CD8-positive, alpha-beta memory T cell (primary cell): ENCODE measurements around the gene ZCCHC7. TPM values are rescaled to one million over a fixed set of nuclear protein-coding genes. Genes with fewer than 3 reads are reported as not detected.
A peak's percentile ranks its signal among the peaks of the same experiment; 100 is the strongest.

ENCODE experiments used
- CTCF ChIA-PET: fragments of 350-600 bp; sonication (Branson Sonifier 250); formaldehyde crosslinking; loops from one replicate; lab custom pipeline; 2021; ENCODE audit warnings: antibody characterized with exemption; lab: Charles Lee
- POLR2A ChIA-PET: fragments of 350-600 bp; sonication (Branson Sonifier 250); formaldehyde crosslinking; loops from one replicate; lab custom pipeline; 2021; ENCODE audit warnings: antibody characterized with exemption; lab: Charles Lee
- DNase-seq, 5 donors: peaks; one replicate each; pipeline versions ENCODE4 v3.0.0 to v3.0.0-alpha.2; 2020 to 2022; ENCODE audit warnings: mixed read lengths in 1 of 5
- H3K27ac ChIP-seq: one replicate; pipeline ENCODE4 v1.7.0; 2013; ENCODE audit warnings: low read depth, mild to moderate bottlenecking, low read length, moderate library complexity
- H3K27me3 ChIP-seq: 2 replicates; pipeline ENCODE4 v1.7.0; 2013; ENCODE audit warnings: low read length, mild to moderate bottlenecking; ENCODE audit not compliant: insufficient read depth, poor library complexity, severe bottlenecking
- H3K36me3 ChIP-seq: 2 replicates; pipeline ENCODE4 v1.7.0; 2013; ENCODE audit warnings: mild to moderate bottlenecking, low read length, moderate library complexity; ENCODE audit not compliant: insufficient read depth
- H3K4me1 ChIP-seq: 2 replicates; pipeline ENCODE4 v1.7.0; 2013; ENCODE audit warnings: mild to moderate bottlenecking, low read length, moderate library complexity; ENCODE audit not compliant: insufficient read depth
- H3K4me3 ChIP-seq: 2 replicates; pipeline ENCODE4 v1.7.0; 2013; ENCODE audit warnings: mild to moderate bottlenecking, low read length
- H3K9me3 ChIP-seq: 2 replicates; pipeline ENCODE4 v1.7.0; 2013; ENCODE audit warnings: mild to moderate bottlenecking, low read length
- H3K27ac Mint-ChIP-seq, 8 donors: one replicate each; pipeline ENCODE4 v1.8.0; 2020 to 2021; ENCODE audit warnings: mixed read lengths in 8 of 8, mild to moderate bottlenecking in 6 of 8, inconsistent platforms in 3 of 8, moderate library complexity in 3 of 8
- H3K27me3 Mint-ChIP-seq, 2 donors: one replicate each; pipeline ENCODE4 v1.8.0; 2020 to 2021; ENCODE audit warnings: mixed read lengths in 2 of 2, mild to moderate bottlenecking in 1 of 2, moderate library complexity in 1 of 2
- H3K36me3 Mint-ChIP-seq, 3 donors: one replicate each; pipeline ENCODE4 v1.8.0; 2020 to 2021; ENCODE audit warnings: mixed read lengths in 3 of 3, inconsistent platforms in 1 of 3, mild to moderate bottlenecking in 1 of 3
- H3K4me1 Mint-ChIP-seq, 3 donors: one replicate each; pipeline ENCODE4 v1.8.0; 2020 to 2021; ENCODE audit warnings: mixed read lengths in 3 of 3, inconsistent platforms in 1 of 3, mild to moderate bottlenecking in 1 of 3
- H3K4me3 Mint-ChIP-seq, 7 donors: one replicate each; pipeline ENCODE4 v1.8.0; 2020 to 2021; ENCODE audit warnings: mixed read lengths in 7 of 7, mild to moderate bottlenecking in 6 of 7, moderate library complexity in 4 of 7, inconsistent platforms in 2 of 7
- H3K9me3 Mint-ChIP-seq, 5 donors: one replicate each; pipeline ENCODE4 v1.8.0; 2020 to 2022; ENCODE audit warnings: mixed read lengths in 5 of 5, mild to moderate bottlenecking in 3 of 5, moderate library complexity in 2 of 5, inconsistent platforms in 1 of 5
- polyA plus RNA-seq: library from polyadenylated mRNA; unstranded; fragments of 300-500 nt; fragmentation: Illumina TruSeq; gene quantifications from one replicate; pipeline ENCODE4 v1.2.3, GENCODE V29; 2021
- total RNA-seq, 2 experiments: library from RNA; stranded (reverse); gene quantifications; one replicate each; pipeline ENCODE4 v1.2.3, GENCODE V29; 2021

Gene ZCCHC7
- total and polyA plus RNA-seq, 3 experiments from 2014 or later, result 25.6 to 35.2 (median 27.1) TPM

GRCh38 chr9:37191403-37192089 lies 71.2 kb downstream of the ZCCHC7 start:
- no peak overlapping the region for H3K4me3 ChIP-seq
- POLR2A ChIA-PET, result no interaction called here
- no peaks in the 10 kb centered on the region for H3K36me3 ChIP-seq
- H3K9me3 Mint-ChIP-seq, result peaks cover 0 to 3% (median 0%) of the 10 kb centered on the region in 5 donors
- peaks cover 16% of the 10 kb centered on the region for H3K4me1 ChIP-seq
- H3K27ac ChIP-seq, result no peak overlapping the region
- no peaks in the 10 kb centered on the region for H3K9me3 ChIP-seq
- CTCF ChIA-PET, result no interaction called here
- peaks cover 11 to 42% (median 14%) of the 10 kb centered on the region in 3 donors for H3K36me3 Mint-ChIP-seq
- peaks cover 29 to 48% (median 33%) of the 10 kb centered on the region in 3 donors for H3K4me1 Mint-ChIP-seq
- DNase-seq, result no peak
- H3K27me3 Mint-ChIP-seq, result no peaks in the 10 kb centered on the region
- no peak overlapping the region for H3K4me3 Mint-ChIP-seq
- H3K27ac Mint-ChIP-seq, result no peak overlapping the region
- no peaks in the 10 kb centered on the region for H3K27me3 ChIP-seq

- no peak for DNase-seq
- Histone ChIP-seq H3K4me3 (no peak overlapping the region), H3K9me3 (no peaks in the 10 kb centered on the region), H3K27ac (no peak overlapping the region), H3K4me1 (peaks cover 12% of the 10 kb centered on the region), H3K36me3 (no peaks in the 10 kb centered on the region), H3K27me3 (no peaks in the 10 kb centered on the region)
- Mint-ChIP-seq H3K4me3 (no peak overlapping the region), H3K27me3 (no peaks in the 10 kb centered on the region), H3K9me3 (peaks cover 0 to 3% (median 0%) of the 10 kb centered on the region in 5 donors), H3K36me3 (peaks cover 10 to 39% (median 11%) of the 10 kb centered on the region in 3 donors), H3K27ac (no peak overlapping the region), H3K4me1 (peaks cover 27 to 47% (median 31%) of the 10 kb centered on the region in 3 donors)
- ChIA-PET CTCF (interaction anchor here (1.7 kb wide), 1 partner anchor 10 kb away, joined by 4 read pairs; no protein-coding TSS in a partner anchor), POLR2A (no interaction called here)
Measured at GRCh38 chr9:37192803-37193202, 72.4 kb downstream of the ZCCHC7 start.

GRCh38 chr9:37197158-37198038 lies 77.0 kb downstream of the ZCCHC7 start:
- peaks cover 5 to 26% (median 12%) of the 10 kb centered on the region in 3 donors for H3K36me3 Mint-ChIP-seq
- no peaks in the 10 kb centered on the region for H3K27me3 ChIP-seq
- DNase-seq, result no peak
- no peak overlapping the region for H3K4me3 Mint-ChIP-seq
- CTCF ChIA-PET, result no interaction called here
- peaks cover 42 to 59% (median 51%) of the 10 kb centered on the region in 3 donors for H3K4me1 Mint-ChIP-seq
- H3K36me3 ChIP-seq, result no peaks in the 10 kb centered on the region
- peak overlapping the region in 1 of 8 donors; percentile 5 for H3K27ac Mint-ChIP-seq
- peak overlapping the region; percentile 18 for H3K27ac ChIP-seq
- POLR2A ChIA-PET, result no interaction called here
- no peaks in the 10 kb centered on the region for H3K9me3 Mint-ChIP-seq
- peaks cover 20% of the 10 kb centered on the region for H3K4me1 ChIP-seq
- H3K4me3 ChIP-seq, result no peak overlapping the region
- H3K9me3 ChIP-seq, result no peaks in the 10 kb centered on the region
- no peaks in the 10 kb centered on the region for H3K27me3 Mint-ChIP-seq

GRCh38 chr9:37198039-37198729 lies 77.8 kb downstream of the ZCCHC7 start:
- ChIA-PET CTCF (no interaction called here), POLR2A (no interaction called here)

GRCh38 chr9:37198831-37199230 lies 78.5 kb downstream of the ZCCHC7 start:
- ChIA-PET CTCF (no interaction called here), POLR2A (no interaction called here)
- H3K4me1 Mint-ChIP-seq, result peaks cover 43 to 59% (median 52%) of the 10 kb centered on the region in 3 donors
- Histone ChIP-seq H3K36me3 (no peaks in the 10 kb centered on the region), H3K9me3 (no peaks in the 10 kb centered on the region), H3K4me3 (no peak overlapping the region), H3K27ac (no peak overlapping the region), H3K4me1 (peaks cover 20% of the 10 kb centered on the region), H3K27me3 (no peaks in the 10 kb centered on the region)
- H3K9me3 Mint-ChIP-seq, result peaks cover 0 to 2% (median 0%) of the 10 kb centered on the region in 5 donors
- H3K27me3 Mint-ChIP-seq, result no peaks in the 10 kb centered on the region
- no peak for DNase-seq
- H3K27ac Mint-ChIP-seq, result peak overlapping the region in 2 of 8 donors; percentile 9 to 14
- no peak overlapping the region for H3K4me3 Mint-ChIP-seq
- H3K36me3 Mint-ChIP-seq, result peaks cover 11 to 35% (median 18%) of the 10 kb centered on the region in 3 donors

More at GRCh38 chr9:37198039-37198729, 77.8 kb downstream of the ZCCHC7 start:
- Histone ChIP-seq H3K36me3 (no peaks in the 10 kb centered on the region), H3K27ac (peak overlapping the region; percentile 18), H3K9me3 (no peaks in the 10 kb centered on the region), H3K4me3 (no peak overlapping the region), H3K4me1 (peaks cover 20% of the 10 kb centered on the region), H3K27me3 (no peaks in the 10 kb centered on the region)
- no peak for DNase-seq
- no peak overlapping the region for H3K4me3 Mint-ChIP-seq
- peaks cover 42 to 59% (median 51%) of the 10 kb centered on the region in 3 donors for H3K4me1 Mint-ChIP-seq
- no peaks in the 10 kb centered on the region for H3K27me3 Mint-ChIP-seq
- H3K9me3 Mint-ChIP-seq, result peaks cover 0 to under 1% (median 0%) of the 10 kb centered on the region in 5 donors
- peaks cover 5 to 31% (median 12%) of the 10 kb centered on the region in 3 donors for H3K36me3 Mint-ChIP-seq
- H3K27ac Mint-ChIP-seq, result peak overlapping the region in 2 of 8 donors; percentile 14 to 33

GRCh38 chr9:37200433-37201005 lies 80.1 kb downstream of the ZCCHC7 start:
- DNase-seq, result no peak
- H3K4me3 ChIP-seq, result no peak overlapping the region
- no peaks in the 10 kb centered on the region for H3K36me3 ChIP-seq
- POLR2A ChIA-PET, result no interaction called here
- no peak overlapping the region for H3K4me3 Mint-ChIP-seq
- no peaks in the 10 kb centered on the region for H3K9me3 ChIP-seq
- CTCF ChIA-PET, result no interaction called here
- H3K27me3 ChIP-seq, result no peaks in the 10 kb centered on the region
- H3K27ac Mint-ChIP-seq, result peak overlapping the region in 4 of 8 donors; percentile 9 to 29 (median 16)
- H3K27ac ChIP-seq, result peak overlapping the region; percentile 70
- H3K36me3 Mint-ChIP-seq, result peaks cover 21 to 43% (median 21%) of the 10 kb centered on the region in 3 donors
- peaks cover 16% of the 10 kb centered on the region for H3K4me1 ChIP-seq
- peaks cover 0 to 5% (median 2%) of the 10 kb centered on the region in 5 donors for H3K9me3 Mint-ChIP-seq
- H3K4me1 Mint-ChIP-seq, result peaks cover 41 to 57% (median 54%) of the 10 kb centered on the region in 3 donors
- H3K27me3 Mint-ChIP-seq, result no peaks in the 10 kb centered on the region

- H3K27ac ChIP-seq, result peak overlapping the region; percentile 70
- H3K9me3 ChIP-seq, result no peaks in the 10 kb centered on the region
- DNase-seq, result no peak
- ChIA-PET POLR2A (no interaction called here), CTCF (no interaction called here)
- H3K36me3 ChIP-seq, result no peaks in the 10 kb centered on the region
- H3K4me3 ChIP-seq, result no peak overlapping the region
- H3K36me3 Mint-ChIP-seq, result peaks cover 21 to 52% (median 24%) of the 10 kb centered on the region in 3 donors
- H3K4me1 ChIP-seq, result peaks cover 16% of the 10 kb centered on the region
- peaks cover 0 to 5% (median 2%) of the 10 kb centered on the region in 5 donors for H3K9me3 Mint-ChIP-seq
- no peaks in the 10 kb centered on the region for H3K27me3 ChIP-seq
- peaks cover 38 to 51% (median 50%) of the 10 kb centered on the region in 3 donors for H3K4me1 Mint-ChIP-seq
- peak overlapping the region in 1 of 8 donors; percentile 42 for H3K27ac Mint-ChIP-seq
- no peak overlapping the region for H3K4me3 Mint-ChIP-seq
- no peaks in the 10 kb centered on the region for H3K27me3 Mint-ChIP-seq
Measured at GRCh38 chr9:37201581-37201980, 81.2 kb downstream of the ZCCHC7 start.
